Activated naive CD4-positive, alpha-beta T cell treated with anti-CD3 and anti-CD28 coated beads, Interleukin-2, amount 50 U/mL, for 72 hours (primary cell): ENCODE data around the gene INPP5A. TPM values are rescaled to one million over a fixed set of nuclear protein-coding genes. Genes with fewer than 3 reads are reported as not detected.

Experiments
- ATAC-seq, 2 donors: fragments of 150-1000 bp; cut with Tn5 transposase; 2 replicates each; pipeline ENCODE4 v1.10.0; 2021; ENCODE audit warnings: mild to moderate bottlenecking in 2 of 2, moderate library complexity in 2 of 2
- DNase-seq, 2 donors: peaks; one replicate each; pipeline ENCODE4 v3.0.0; 2021 to 2022; ENCODE audit warnings: low spot score in 2 of 2
- H3K27ac Mint-ChIP-seq, 2 donors: one replicate each; pipeline ENCODE4 v1.8.0; 2022; ENCODE audit warnings: mild to moderate bottlenecking in 2 of 2, mixed read lengths in 2 of 2
- H3K36me3 Mint-ChIP-seq, 2 donors: one replicate each; pipeline ENCODE4 v1.8.0; 2022; ENCODE audit warnings: mixed read lengths in 2 of 2
- H3K9me3 Mint-ChIP-seq, 2 donors: one replicate each; pipeline ENCODE4 v1.8.0; 2022; ENCODE audit warnings: mixed read lengths in 2 of 2
- total RNA-seq, 2 donors: library from RNA; stranded (reverse); gene quantifications; one replicate each; pipeline ENCODE4 v1.2.3, GENCODE V29; 2022

The INPP5A gene
- total RNA-seq, 2 donors from 2014 or later: 10.5 to 14.0 TPM

GRCh38 chr10:132711613-132712121 is 174.1 kb downstream of the INPP5A start:
- peaks cover 0 to under 1% of the 10 kb centered on the region in 2 donors for H3K36me3 Mint-ChIP-seq
- no peak overlapping the region for H3K27ac Mint-ChIP-seq

GRCh38 chr10:132712291-132712690 is 174.7 kb downstream of the INPP5A start:
- Mint-ChIP-seq H3K9me3 (no peaks in the 10 kb centered on the region), H3K27ac (no peak overlapping the region), H3K36me3 (no peaks in the 10 kb centered on the region)
- ATAC-seq (no peak), DNase-seq (no peak)

More at GRCh38 chr10:132711613-132712121, 174.1 kb downstream of the INPP5A start:
- peak in 1 of 2 donors; percentile 13 for ATAC-seq
- no peaks in the 10 kb centered on the region for H3K9me3 Mint-ChIP-seq
- no peak for DNase-seq

GRCh38 chr10:132712743-132713142 is 175.2 kb downstream of the INPP5A start:
- DNase-seq (no peak), ATAC-seq (no peak)
- Mint-ChIP-seq H3K9me3 (no peaks in the 10 kb centered on the region), H3K27ac (no peak overlapping the region), H3K36me3 (no peaks in the 10 kb centered on the region)

DNA sequence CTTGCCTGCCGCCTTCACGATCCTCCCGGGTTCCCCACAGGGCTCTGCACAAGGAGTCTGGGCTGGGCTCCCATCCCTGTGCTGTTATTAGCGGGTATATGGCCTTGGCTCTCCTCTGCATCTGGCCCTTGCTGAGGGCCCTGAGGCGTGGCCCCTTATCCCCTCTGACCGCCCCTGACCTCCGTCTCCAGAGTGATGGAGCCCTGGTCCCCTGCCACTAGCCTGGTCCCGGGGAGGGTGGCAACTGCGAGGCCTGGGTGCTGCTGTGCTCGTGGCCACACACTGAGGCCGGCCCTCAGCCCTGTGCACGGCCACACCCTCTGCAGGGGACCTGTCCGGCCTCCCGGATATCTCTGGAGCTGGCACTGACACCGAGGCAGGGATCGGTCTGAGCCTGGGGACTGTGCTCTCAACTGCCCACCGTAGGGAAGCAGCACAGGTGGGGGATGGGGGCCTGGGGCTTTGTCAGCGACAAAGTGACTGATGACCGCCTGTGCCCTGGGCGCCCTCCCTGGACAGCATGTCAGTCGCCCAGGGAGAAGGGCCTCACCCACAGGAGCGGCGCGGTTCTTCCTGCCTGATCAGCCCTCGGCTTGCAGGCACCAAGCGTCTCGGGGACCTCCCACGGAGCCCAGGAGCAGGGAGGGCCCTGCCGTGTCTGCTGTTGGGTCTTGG is 176.0 kb downstream of the INPP5A start:
- no peak for ATAC-seq
- Mint-ChIP-seq H3K9me3 (no peaks in the 10 kb centered on the region), H3K36me3 (no peaks in the 10 kb centered on the region), H3K27ac (peak overlapping the region in 1 of 2 donors; percentile 38)
- no peak for DNase-seq

GRCh38 chr10:132714096-132714985 is 176.8 kb downstream of the INPP5A start:
- ATAC-seq (no peak), DNase-seq (no peak)
- H3K27ac Mint-ChIP-seq: no peak overlapping the region
- H3K9me3 Mint-ChIP-seq: no peaks in the 10 kb centered on the region
- no peaks in the 10 kb centered on the region for H3K36me3 Mint-ChIP-seq

DNA sequence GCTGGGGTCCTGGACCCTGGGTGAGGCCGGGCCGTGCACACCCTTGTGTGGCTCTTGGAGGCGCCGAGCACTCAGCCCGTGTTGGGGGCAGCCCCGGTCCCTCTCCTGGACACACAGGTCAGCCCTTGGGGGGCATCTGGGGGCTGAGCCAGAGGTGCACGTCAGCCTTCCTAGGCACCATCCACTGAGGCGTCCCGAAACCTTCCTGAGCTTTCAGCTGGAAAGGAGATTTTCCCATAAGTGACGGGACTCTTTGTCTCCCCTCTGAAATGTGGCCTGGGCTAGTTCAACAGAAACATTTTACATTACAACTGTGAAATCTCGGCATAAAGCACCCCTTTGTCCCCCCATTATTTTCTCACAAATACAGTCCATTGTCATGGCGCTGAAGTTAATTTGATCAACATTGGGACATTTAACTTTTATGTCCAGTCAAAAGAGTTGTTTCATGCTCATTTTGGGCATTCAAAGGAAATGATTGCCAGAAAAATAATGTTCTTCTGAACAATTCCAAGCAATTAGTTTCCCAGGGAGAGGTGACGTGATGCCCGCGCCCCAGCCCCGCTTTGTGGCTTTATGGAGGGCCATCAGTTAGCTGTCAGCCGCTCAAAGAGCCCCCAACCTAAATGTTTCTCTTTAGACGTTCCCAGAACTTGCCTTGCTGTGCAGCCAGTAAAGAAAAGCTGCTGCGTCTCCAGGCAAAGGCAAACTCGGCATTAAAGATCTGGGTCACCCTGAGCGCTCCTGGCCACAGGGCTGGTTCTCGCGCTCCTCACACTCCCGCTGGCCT is 177.6 kb downstream of the INPP5A start:
- DNase-seq (no peak), ATAC-seq (no peak)
- H3K9me3 Mint-ChIP-seq: no peaks in the 10 kb centered on the region
- no peaks in the 10 kb centered on the region for H3K36me3 Mint-ChIP-seq
- no peak overlapping the region for H3K27ac Mint-ChIP-seq

DNA sequence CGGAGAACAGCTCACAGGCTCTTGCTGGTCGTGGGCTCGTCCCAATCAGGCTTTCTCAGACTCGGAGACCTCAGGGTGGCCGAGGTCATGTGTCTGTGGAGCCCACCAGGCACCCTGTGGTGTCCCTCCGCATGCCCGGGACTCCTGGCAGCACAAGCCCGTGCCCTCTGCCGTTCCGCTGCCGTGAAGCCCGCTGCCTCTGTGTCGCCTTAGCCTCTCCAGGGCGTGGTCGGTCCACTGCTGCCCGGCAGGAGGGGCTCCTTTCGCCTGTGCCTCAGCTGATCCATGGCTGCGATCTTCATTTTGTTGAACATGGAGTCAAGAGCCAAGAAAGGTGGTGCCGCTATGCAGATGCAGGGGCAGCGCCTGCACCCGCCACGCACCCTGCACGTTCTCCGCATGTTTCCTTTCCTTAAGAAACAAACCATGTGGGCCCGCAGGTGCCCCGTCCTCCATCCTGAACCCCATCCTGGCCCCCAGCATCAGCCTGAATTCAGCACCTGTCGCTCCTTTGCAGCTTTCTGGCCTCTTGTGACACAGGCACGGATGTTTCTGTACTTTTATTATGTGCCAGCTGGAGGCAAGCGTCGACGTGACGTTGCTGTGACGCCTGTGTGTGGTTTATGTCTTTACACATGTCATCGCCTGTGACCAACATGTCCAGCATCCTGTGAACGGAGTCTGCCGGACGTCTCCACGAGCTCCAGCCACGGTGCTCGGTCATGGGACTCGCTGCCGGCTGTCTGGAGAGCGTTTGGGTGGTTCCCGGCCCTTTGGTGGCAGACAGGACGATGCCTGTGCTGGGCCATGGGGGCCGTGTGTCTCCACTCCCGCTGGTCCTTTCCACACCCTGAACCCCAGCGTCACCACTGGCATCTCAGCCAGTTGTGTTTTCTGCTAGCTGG is 178.4 kb downstream of the INPP5A start:
- DNase-seq (no peak), ATAC-seq (no peak)
- Mint-ChIP-seq H3K27ac (no peak overlapping the region), H3K36me3 (no peaks in the 10 kb centered on the region), H3K9me3 (no peaks in the 10 kb centered on the region)

GRCh38 chr10:132716691-132717490 is 179.3 kb downstream of the INPP5A start:
- Mint-ChIP-seq H3K9me3 (no peaks in the 10 kb centered on the region), H3K27ac (no peak overlapping the region), H3K36me3 (no peaks in the 10 kb centered on the region)
- DNase-seq: no peak
- ATAC-seq: no peak

GRCh38 chr10:132721725-132722124 is 184.1 kb downstream of the INPP5A start:
- H3K27ac Mint-ChIP-seq: peak overlapping the region in 1 of 2 donors; percentile 79
- H3K9me3 Mint-ChIP-seq: no peaks in the 10 kb centered on the region
- no peaks in the 10 kb centered on the region for H3K36me3 Mint-ChIP-seq
- DNase-seq (no peak), ATAC-seq (no peak)

DNA sequence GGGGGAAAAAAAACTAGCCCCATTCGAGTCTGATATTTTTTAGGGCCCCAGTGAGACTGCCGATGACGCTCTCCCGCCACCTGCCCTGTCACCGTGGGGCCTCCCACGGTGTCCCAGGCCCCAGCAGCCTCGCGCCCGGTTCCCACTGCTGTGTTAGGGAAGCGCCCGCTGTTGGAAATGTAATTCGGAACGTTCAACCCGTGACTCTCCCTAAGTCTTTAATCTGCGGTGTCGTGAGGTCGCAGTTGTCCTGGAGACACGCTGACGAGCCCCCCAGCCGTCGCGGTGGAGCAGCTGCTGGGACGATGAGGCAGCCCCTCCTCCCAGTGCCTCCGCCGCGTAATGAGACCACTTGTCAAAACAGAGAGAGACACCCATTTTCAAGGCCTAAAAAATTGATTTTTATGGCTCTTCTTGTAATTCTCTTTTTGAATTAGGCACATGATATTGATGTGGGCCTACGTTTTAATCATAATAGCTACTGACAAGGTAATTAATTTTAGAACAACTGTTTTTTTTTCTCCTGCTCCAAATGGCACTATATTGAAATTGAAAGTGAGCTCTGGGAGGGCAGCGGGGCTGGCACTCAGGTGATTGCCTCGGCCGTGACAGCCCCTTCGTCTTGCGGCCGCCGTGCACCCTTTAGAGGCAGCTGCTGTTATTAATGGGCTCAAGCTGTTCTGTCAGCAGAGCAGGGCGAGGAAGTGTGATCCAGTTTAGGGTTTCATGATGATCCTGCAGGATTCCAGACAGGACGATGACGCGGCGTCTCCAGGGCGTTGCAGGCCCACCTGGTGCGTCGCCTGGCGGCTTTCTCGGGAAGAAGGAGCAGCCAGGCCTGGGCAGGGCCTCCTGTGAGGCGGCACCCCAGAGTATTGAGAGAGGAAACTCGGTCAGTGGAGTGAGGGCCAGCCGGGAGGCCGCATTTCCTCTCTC is 185.1 kb downstream of the INPP5A start:
- H3K9me3 Mint-ChIP-seq: no peaks in the 10 kb centered on the region
- ATAC-seq: no peak
- peak overlapping the region in 1 of 2 donors; percentile 11 for H3K27ac Mint-ChIP-seq
- H3K36me3 Mint-ChIP-seq: no peaks in the 10 kb centered on the region
- DNase-seq: no peak

- no peaks in the 10 kb centered on the region for H3K36me3 Mint-ChIP-seq
- DNase-seq: no peak
- no peak overlapping the region for H3K27ac Mint-ChIP-seq
- H3K9me3 Mint-ChIP-seq: no peaks in the 10 kb centered on the region
- no peak for ATAC-seq
These were observed 185.9 kb downstream of the INPP5A start for GRCh38 chr10:132723330-132723970.

- peak in 1 of 2 donors; percentile 43 for ATAC-seq
- Mint-ChIP-seq H3K9me3 (no peaks in the 10 kb centered on the region), H3K36me3 (no peaks in the 10 kb centered on the region), H3K27ac (no peak overlapping the region)
- no peak for DNase-seq
These were observed 186.9 kb downstream of the INPP5A start for GRCh38 chr10:132724446-132724845.

- no peak overlapping the region for H3K27ac Mint-ChIP-seq
- DNase-seq (no peak), ATAC-seq (no peak)
- H3K9me3 Mint-ChIP-seq: no peaks in the 10 kb centered on the region
- no peaks in the 10 kb centered on the region for H3K36me3 Mint-ChIP-seq
These were observed 187.6 kb downstream of the INPP5A start for GRCh38 chr10:132725202-132725601.

GRCh38 chr10:132726194-132726593 is 188.6 kb downstream of the INPP5A start:
- no peak overlapping the region for H3K27ac Mint-ChIP-seq
- no peaks in the 10 kb centered on the region for H3K9me3 Mint-ChIP-seq
- DNase-seq (no peak), ATAC-seq (no peak)
- no peaks in the 10 kb centered on the region for H3K36me3 Mint-ChIP-seq
